ENCODE results near the gene ZFAND3.

Gene ZFAND3

GRCh38 chr6:38151580-38152500, 332.3 kb downstream of the ZFAND3 start:
- H3K36me3 ChIP-seq (ENCODE audit: insufficient read depth, low read length) = no peaks in the 10 kb centered on the region
- H3K27me3 ChIP-seq (ENCODE audit: insufficient read depth, low read length) = no peaks in the 10 kb centered on the region
- H2AFZ ChIP-seq (ENCODE audit: low read length, unreplicated experiment) = no peak overlapping the region
- no peak overlapping the region for H3K4me3 ChIP-seq (ENCODE audit: low read depth, low read length)
- H3K27ac ChIP-seq (ENCODE audit: low read depth, low read length) = no peak overlapping the region
- peaks cover 12% of the 10 kb centered on the region for H3K79me2 ChIP-seq (ENCODE audit: control insufficient read depth, insufficient read depth, low read length, unreplicated experiment)
- H3K4me1 ChIP-seq (ENCODE audit: control insufficient read depth, insufficient read depth, low read length, unreplicated experiment) = peaks cover 20% of the 10 kb centered on the region

- Histone ChIP-seq H3K79me2 (ENCODE audit: control insufficient read depth, insufficient read depth, low read length, unreplicated experiment) (peaks cover 12% of the 10 kb centered on the region), H2AFZ (ENCODE audit: low read length, unreplicated experiment) (no peak overlapping the region), H3K27ac (ENCODE audit: low read depth, low read length) (no peak overlapping the region), H3K27me3 (ENCODE audit: insufficient read depth, low read length) (no peaks in the 10 kb centered on the region), H3K4me3 (ENCODE audit: low read depth, low read length) (no peak overlapping the region), H3K36me3 (ENCODE audit: insufficient read depth, low read length) (no peaks in the 10 kb centered on the region), H3K4me1 (ENCODE audit: control insufficient read depth, insufficient read depth, low read length, unreplicated experiment) (peaks cover 15% of the 10 kb centered on the region)
Observed at GRCh38 chr6:38152620-38153019, 333.1 kb downstream of the ZFAND3 start.

- peaks cover 15% of the 10 kb centered on the region for H3K4me1 ChIP-seq (ENCODE audit: control insufficient read depth, insufficient read depth, low read length, unreplicated experiment)
- H2AFZ ChIP-seq (ENCODE audit: low read length, unreplicated experiment) = no peak overlapping the region
- H3K27me3 ChIP-seq (ENCODE audit: insufficient read depth, low read length) = no peaks in the 10 kb centered on the region
- H3K36me3 ChIP-seq (ENCODE audit: insufficient read depth, low read length) = no peaks in the 10 kb centered on the region
- no peak overlapping the region for H3K27ac ChIP-seq (ENCODE audit: low read depth, low read length)
- H3K4me3 ChIP-seq (ENCODE audit: low read depth, low read length) = no peak overlapping the region
- H3K79me2 ChIP-seq (ENCODE audit: control insufficient read depth, insufficient read depth, low read length, unreplicated experiment) = peaks cover 8% of the 10 kb centered on the region
Observed at GRCh38 chr6:38153076-38153797, 333.7 kb downstream of the ZFAND3 start.

GRCh38 chr6:38153798-38154345, 334.3 kb downstream of the ZFAND3 start:
- H2AFZ ChIP-seq (ENCODE audit: low read length, unreplicated experiment) = no peak overlapping the region
- H3K36me3 ChIP-seq (ENCODE audit: insufficient read depth, low read length) = no peaks in the 10 kb centered on the region
- H3K27me3 ChIP-seq (ENCODE audit: insufficient read depth, low read length) = no peaks in the 10 kb centered on the region
- peaks cover 15% of the 10 kb centered on the region for H3K4me1 ChIP-seq (ENCODE audit: control insufficient read depth, insufficient read depth, low read length, unreplicated experiment)
- no peak overlapping the region for H3K4me3 ChIP-seq (ENCODE audit: low read depth, low read length)
- H3K27ac ChIP-seq (ENCODE audit: low read depth, low read length) = no peak overlapping the region
- peaks cover 3% of the 10 kb centered on the region for H3K79me2 ChIP-seq (ENCODE audit: control insufficient read depth, insufficient read depth, low read length, unreplicated experiment)

GRCh38 chr6:38154731-38155130, 335.2 kb downstream of the ZFAND3 start:
- no peak overlapping the region for H2AFZ ChIP-seq (ENCODE audit: low read length, unreplicated experiment)
- peak overlapping the region; percentile 78; the same call in 1 of the 2 replicates for H3K27ac ChIP-seq (ENCODE audit: low read depth, low read length)
- H3K27me3 ChIP-seq (ENCODE audit: insufficient read depth, low read length) = no peaks in the 10 kb centered on the region

GRCh38 chr6:38155144-38155543, 335.6 kb downstream of the ZFAND3 start:
- H3K4me1 ChIP-seq (ENCODE audit: control insufficient read depth, insufficient read depth, low read length, unreplicated experiment) = peaks cover 15% of the 10 kb centered on the region
- H3K4me3 ChIP-seq (ENCODE audit: low read depth, low read length) = no peak overlapping the region
- H3K27me3 ChIP-seq (ENCODE audit: insufficient read depth, low read length) = no peaks in the 10 kb centered on the region
- H3K27ac ChIP-seq (ENCODE audit: low read depth, low read length) = peak overlapping the region; percentile 78
- no peaks in the 10 kb centered on the region for H3K79me2 ChIP-seq (ENCODE audit: control insufficient read depth, insufficient read depth, low read length, unreplicated experiment)
- no peaks in the 10 kb centered on the region; the same call in 1 of the 2 replicates for H3K36me3 ChIP-seq (ENCODE audit: insufficient read depth, low read length)
- H2AFZ ChIP-seq (ENCODE audit: low read length, unreplicated experiment) = no peak overlapping the region

More at GRCh38 chr6:38154731-38155130, 335.2 kb downstream of the ZFAND3 start:
- no peaks in the 10 kb centered on the region for H3K36me3 ChIP-seq (ENCODE audit: insufficient read depth, low read length)
- H3K4me1 ChIP-seq (ENCODE audit: control insufficient read depth, insufficient read depth, low read length, unreplicated experiment) = peaks cover 15% of the 10 kb centered on the region
- no peak overlapping the region for H3K4me3 ChIP-seq (ENCODE audit: low read depth, low read length)
- peaks cover 3% of the 10 kb centered on the region for H3K79me2 ChIP-seq (ENCODE audit: control insufficient read depth, insufficient read depth, low read length, unreplicated experiment)

GRCh38 chr6:38155621-38156204, 336.2 kb downstream of the ZFAND3 start:
- Histone ChIP-seq H3K4me1 (ENCODE audit: control insufficient read depth, insufficient read depth, low read length, unreplicated experiment) (peaks cover 15% of the 10 kb centered on the region), H3K27me3 (ENCODE audit: insufficient read depth, low read length) (no peaks in the 10 kb centered on the region), H2AFZ (ENCODE audit: low read length, unreplicated experiment) (no peak overlapping the region), H3K79me2 (ENCODE audit: control insufficient read depth, insufficient read depth, low read length, unreplicated experiment) (no peaks in the 10 kb centered on the region), H3K36me3 (ENCODE audit: insufficient read depth, low read length) (no peaks in the 10 kb centered on the region; the same call in 1 of the 2 replicates), H3K4me3 (ENCODE audit: low read depth, low read length) (no peak overlapping the region), H3K27ac (ENCODE audit: low read depth, low read length) (peak overlapping the region; percentile 78)

- Histone ChIP-seq H3K4me3 (ENCODE audit: low read depth, low read length) (no peak overlapping the region), H3K27me3 (ENCODE audit: insufficient read depth, low read length) (no peaks in the 10 kb centered on the region), H3K4me1 (ENCODE audit: control insufficient read depth, insufficient read depth, low read length, unreplicated experiment) (peaks cover 15% of the 10 kb centered on the region), H3K27ac (ENCODE audit: low read depth, low read length) (no peak overlapping the region), H3K79me2 (ENCODE audit: control insufficient read depth, insufficient read depth, low read length, unreplicated experiment) (no peaks in the 10 kb centered on the region), H2AFZ (ENCODE audit: low read length, unreplicated experiment) (no peak overlapping the region), H3K36me3 (ENCODE audit: insufficient read depth, low read length) (no peaks in the 10 kb centered on the region; the same call in 1 of the 2 replicates)
Observed at GRCh38 chr6:38156818-38157565, 337.5 kb downstream of the ZFAND3 start.

GRCh38 chr6:38157905-38158304, 338.4 kb downstream of the ZFAND3 start:
- Histone ChIP-seq H3K27ac (ENCODE audit: low read depth, low read length) (no peak overlapping the region), H3K27me3 (ENCODE audit: insufficient read depth, low read length) (no peaks in the 10 kb centered on the region), H3K4me3 (ENCODE audit: low read depth, low read length) (no peak overlapping the region), H2AFZ (ENCODE audit: low read length, unreplicated experiment) (no peak overlapping the region), H3K36me3 (ENCODE audit: insufficient read depth, low read length) (no peaks in the 10 kb centered on the region; the same call in 1 of the 2 replicates), H3K79me2 (ENCODE audit: control insufficient read depth, insufficient read depth, low read length, unreplicated experiment) (no peaks in the 10 kb centered on the region), H3K4me1 (ENCODE audit: control insufficient read depth, insufficient read depth, low read length, unreplicated experiment) (peaks cover 15% of the 10 kb centered on the region)
